H1 (cell line): ENCODE results near the gene PNMA6E.

ENCODE experiments used
- ATF3 ChIP-seq: IDR thresholded peaks from 2 replicates; pipeline ENCODE4 v1.6.1; 2011; ENCODE audit warnings: low read depth, mild to moderate bottlenecking, low read length; ENCODE audit not compliant: insufficient read depth
- BRCA1 ChIP-seq: IDR thresholded peaks from 2 replicates; pipeline ENCODE4 v1.6.1; 2012; ENCODE audit warnings: low read depth, low read length, improper control_type of control experiment
- CEBPB ChIP-seq: IDR thresholded peaks from 2 replicates; pipeline ENCODE4 v1.6.1; 2012; ENCODE audit warnings: low read depth, low read length
- CHD7 ChIP-seq: fragments of 300-600 bp; sonication (generic); IDR thresholded peaks from 2 replicates; pipeline ENCODE4 v1.7.1; 2012; ENCODE audit warnings: low read length, moderate library complexity, mild to moderate bottlenecking, inconsistent platforms; ENCODE audit not compliant: insufficient replicate concordance
- CREB1 ChIP-seq: IDR thresholded peaks from 2 replicates; pipeline ENCODE4 v1.6.1; 2012; ENCODE audit warnings: inconsistent platforms
- CTCF ChIP-seq, 3 experiments: IDR thresholded peaks; 1 replicate in 2 of 3; 2 replicates in 1 of 3; pipeline versions ENCODE4 v1.5.1 to v1.6.1; 2011; ENCODE audit warnings: low read length in 3 of 3, mild to moderate bottlenecking in 3 of 3, inconsistent platforms in 2 of 3, low read depth in 1 of 3, moderate library complexity in 1 of 3; ENCODE audit not compliant: insufficient read depth in 1 of 3; ENCODE audit errors: control extremely low read depth in 1 of 3
- EP300 ChIP-seq, 2 experiments: IDR thresholded peaks; 1 replicate in 1 of 2; 2 replicates in 1 of 2; pipeline ENCODE4 v1.6.1; 2011 to 2012; ENCODE audit warnings: low read depth in 2 of 2, low read length in 2 of 2, mild to moderate bottlenecking in 2 of 2, borderline replicate concordance in 1 of 2, inconsistent platforms in 1 of 2, moderate library complexity in 1 of 2
- KDM5A ChIP-seq: fragments of 200-600 bp; IDR thresholded peaks from 2 replicates; pipeline ENCODE4 v1.7.1; 2012; ENCODE audit warnings: mild to moderate bottlenecking, low read length, inconsistent platforms, mixed read lengths
- POLR2A ChIP-seq, 2 experiments: IDR thresholded peaks; 1 replicate in 1 of 2; 2 replicates in 1 of 2; pipeline ENCODE4 v1.6.1; 2011; ENCODE audit warnings: low read depth in 2 of 2, low read length in 2 of 2, mild to moderate bottlenecking in 2 of 2; ENCODE audit errors: control extremely low read depth in 1 of 2
- POLR2AphosphoS5 ChIP-seq: IDR thresholded peaks from 2 replicates; pipeline ENCODE4 v1.6.1; 2011; ENCODE audit warnings: low read depth, low read length
- POU5F1 ChIP-seq: IDR thresholded peaks from 2 replicates; pipeline ENCODE4 v1.6.1; 2011; ENCODE audit warnings: low read depth, mild to moderate bottlenecking, low read length, moderate library complexity
- SP2 ChIP-seq: IDR thresholded peaks from 2 replicates; pipeline ENCODE4 v1.6.1; 2012; ENCODE audit warnings: mild to moderate bottlenecking, low read length, inconsistent platforms
- TAF1 ChIP-seq: IDR thresholded peaks from 2 replicates; pipeline ENCODE4 v1.6.1; 2011; ENCODE audit warnings: mild to moderate bottlenecking, low read depth, low read length
- ZNF274 ChIP-seq: IDR thresholded peaks from 2 replicates; pipeline ENCODE4 v1.7.0; 2012; ENCODE audit warnings: low read length, borderline replicate concordance; ENCODE audit errors: extremely low read depth

GRCh38 chrX:153442463-153442862 is 41.3 kb upstream of the PNMA6E start:
- no peak for TF ChIP-seq CTCF (IDR thresholded peaks at IDR 0.05; ENCODE audit: control extremely low read depth in 1 of 3, insufficient read depth in 1 of 3, low read depth in 1 of 3, low read length in 3 of 3)
- no peak for TF ChIP-seq EP300 (IDR thresholded peaks at IDR 0.05; ENCODE audit: borderline replicate concordance in 1 of 2, low read depth in 2 of 2, low read length in 2 of 2)
- TF ChIP-seq POLR2AphosphoS5 = no peak
- TF ChIP-seq SP2 = no peak
- TF ChIP-seq CREB1 = no peak
- TF ChIP-seq CEBPB = no peak
- no peak for TF ChIP-seq KDM5A
- no peak for TF ChIP-seq CHD7
- no peak for TF ChIP-seq BRCA1
- TF ChIP-seq POLR2A (IDR thresholded peaks at IDR 0.05; ENCODE audit: control extremely low read depth in 1 of 2, low read depth in 2 of 2, low read length in 2 of 2) = no peak
- no peak for TF ChIP-seq POU5F1
- no peak for TF ChIP-seq ZNF274
- no peak for TF ChIP-seq ATF3
- no peak for TF ChIP-seq TAF1
